Measurements from ENCODE around the gene TMPRSS9.
"Not testable (repeated sequence)": the region's sequence is repeated elsewhere in the genome, so short reads cannot be mapped to it uniquely, and the experiment has no call there.

The TMPRSS9 gene

DNA sequence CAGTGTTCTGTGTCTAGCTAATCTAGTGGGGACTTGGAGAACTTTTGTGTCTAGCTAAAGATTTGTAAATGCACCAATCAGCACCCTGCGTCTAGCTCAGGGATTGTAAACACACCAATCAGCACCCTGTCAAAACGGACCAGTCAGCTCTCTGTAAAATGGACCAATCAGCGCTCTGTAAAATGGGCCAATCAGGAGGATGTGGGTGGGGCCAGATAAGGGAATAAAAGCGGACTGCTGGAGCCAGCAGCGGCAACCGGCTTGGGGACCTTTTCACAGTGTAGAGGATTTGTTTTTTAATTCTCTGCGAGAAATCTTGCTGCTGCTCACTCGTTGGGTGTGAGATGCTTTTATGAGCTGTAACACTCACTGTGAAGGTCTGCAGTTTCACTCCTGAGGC, 32.8 kb downstream of the TMPRSS9 start:
- not testable (repeated sequence) for H4K8ac ChIP-seq (ENCODE audit: low read depth, low read length); H2BK12ac ChIP-seq (ENCODE audit: low read length); H3K4me3 ChIP-seq (ENCODE audit: low read depth, low read length); H3K4me1 ChIP-seq (ENCODE audit: control insufficient read depth in 1 of 2, insufficient read depth in 2 of 2, low read length in 2 of 2); H3K79me2 ChIP-seq (ENCODE audit: control insufficient read depth, insufficient read depth, low read length, poor library complexity); H2AFZ ChIP-seq (ENCODE audit: insufficient read depth, low read length, poor library complexity); H3K27ac ChIP-seq (ENCODE audit: low read depth, low read length); H3K36me3 ChIP-seq (ENCODE audit: control insufficient read depth in 1 of 2, insufficient read depth in 2 of 2, low read length in 2 of 2); H2BK5ac ChIP-seq (ENCODE audit: low read depth, low read length, poor library complexity); H3K79me1 ChIP-seq (ENCODE audit: low read length); H3K9me3 ChIP-seq (ENCODE audit: insufficient read depth, low read depth, low read length); H4K91ac ChIP-seq (ENCODE audit: low read depth, low read length); H3K9ac ChIP-seq (ENCODE audit: low read length); H3K4me2 ChIP-seq (ENCODE audit: low read length); H2AK5ac ChIP-seq (ENCODE audit: low read length); H3K27me3 ChIP-seq (ENCODE audit: insufficient read depth, low read length); H2BK120ac ChIP-seq (ENCODE audit: insufficient read depth, low read length, poor library complexity); H3K18ac ChIP-seq (ENCODE audit: low read length); H3K23ac ChIP-seq (ENCODE audit: low read length); H3K4ac ChIP-seq (ENCODE audit: low read depth, low read length); H4K12ac ChIP-seq (ENCODE audit: low read depth, low read length); H3K14ac ChIP-seq (ENCODE audit: low read length); DNase-seq
- WGBS (ENCODE audit: extremely low coverage, insufficient coverage, insufficient read length) = no CpG with 5 or more reads among the region's 8 CpGs

DNA sequence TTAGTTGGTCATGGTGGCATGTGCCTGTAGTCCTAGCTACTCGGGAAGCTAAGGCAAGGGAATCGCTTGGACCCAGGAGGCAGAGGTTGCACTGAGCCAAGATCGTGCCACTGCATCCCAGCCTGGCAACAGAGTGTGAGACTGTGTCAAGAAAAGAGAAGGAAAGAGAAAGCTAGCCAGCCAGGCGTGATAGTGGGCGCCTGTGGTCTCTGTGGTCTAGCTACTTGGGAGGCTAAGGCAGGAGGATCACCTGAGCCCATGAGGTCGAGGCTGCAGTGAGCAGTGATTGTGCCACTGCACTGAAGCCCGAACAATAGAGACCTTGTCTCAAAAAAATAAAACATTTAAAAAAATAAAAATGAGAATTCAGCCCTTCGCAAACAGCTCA, 34.0 kb downstream of the TMPRSS9 start:
- Histone ChIP-seq H2AFZ (ENCODE audit: insufficient read depth, low read length, poor library complexity) (no peak overlapping the region), H3K79me2 (ENCODE audit: control insufficient read depth, insufficient read depth, low read length, poor library complexity) (no peaks in the 10 kb centered on the region), H3K23ac (ENCODE audit: low read length) (no peak overlapping the region), H3K36me3 (ENCODE audit: control insufficient read depth in 1 of 2, insufficient read depth in 2 of 2, low read length in 2 of 2) (no peaks in the 10 kb centered on the region), H2BK12ac (ENCODE audit: low read length) (no peak overlapping the region), H3K18ac (ENCODE audit: low read length) (no peak overlapping the region), H3K4me2 (ENCODE audit: low read length) (no peak overlapping the region), H3K4me3 (ENCODE audit: low read depth, low read length) (no peak overlapping the region), H3K14ac (ENCODE audit: low read length) (no peak overlapping the region), H2AK5ac (ENCODE audit: low read length) (no peak overlapping the region), H4K12ac (ENCODE audit: low read depth, low read length) (no peak overlapping the region), H2BK120ac (ENCODE audit: insufficient read depth, low read length, poor library complexity) (no peak overlapping the region), H3K27ac (ENCODE audit: low read depth, low read length) (no peak overlapping the region), H4K8ac (ENCODE audit: low read depth, low read length) (no peak overlapping the region), H4K91ac (ENCODE audit: low read depth, low read length) (no peak overlapping the region), H3K4ac (ENCODE audit: low read depth, low read length) (no peak overlapping the region), H3K27me3 (ENCODE audit: insufficient read depth, low read length) (no peaks in the 10 kb centered on the region), H2BK5ac (ENCODE audit: low read depth, low read length, poor library complexity) (no peak overlapping the region), H3K9me3 (ENCODE audit: insufficient read depth, low read depth, low read length) (peaks cover 7% of the 10 kb centered on the region), H3K4me1 (ENCODE audit: control insufficient read depth in 1 of 2, insufficient read depth in 2 of 2, low read length in 2 of 2) (no peaks in the 10 kb centered on the region), H3K79me1 (ENCODE audit: low read length) (no peaks in the 10 kb centered on the region), H3K9ac (ENCODE audit: low read length) (no peak overlapping the region)
- no CpG with 5 or more reads among the region's 8 CpGs for WGBS (ENCODE audit: extremely low coverage, insufficient coverage, insufficient read length)
- no peak for DNase-seq

DNA sequence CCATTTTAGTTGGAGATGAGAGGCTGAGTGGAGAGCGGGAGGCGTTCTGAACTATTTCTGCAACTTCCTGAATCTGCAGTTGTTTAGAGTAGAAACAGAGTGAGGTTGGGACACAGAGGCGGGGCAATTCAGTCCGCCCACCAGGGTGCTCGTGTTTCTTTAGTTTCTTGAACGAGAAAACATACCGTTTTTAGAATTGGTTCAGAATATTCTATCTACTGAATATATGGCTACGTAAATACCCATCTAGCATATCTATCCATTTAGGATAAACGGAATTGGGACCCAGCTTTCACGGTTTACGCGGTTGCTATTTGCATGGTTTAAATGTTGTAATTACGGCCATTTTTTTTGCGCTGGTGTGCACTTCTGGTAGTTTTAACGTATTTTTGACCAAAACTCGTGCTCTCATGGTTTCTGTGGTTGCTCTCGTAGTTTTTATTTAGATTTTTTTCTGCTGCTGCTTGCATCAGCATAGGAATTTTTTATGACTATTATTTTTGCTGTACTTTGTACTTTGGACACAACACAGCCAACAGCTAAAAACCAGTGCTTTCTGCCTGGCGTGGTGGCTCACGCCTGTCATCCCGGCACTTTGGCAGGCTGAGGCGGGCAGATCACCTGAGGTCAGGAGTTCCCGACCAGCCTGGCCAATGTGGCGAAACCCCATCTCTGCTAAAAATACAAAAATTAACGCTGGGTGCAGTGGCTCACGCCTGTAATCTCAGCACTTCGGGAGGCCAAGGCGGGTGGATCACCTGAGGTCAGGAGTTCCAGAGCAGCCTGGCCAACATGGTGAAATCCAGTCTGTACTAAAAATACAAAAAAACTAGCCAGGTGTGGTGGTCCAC, 34.6 kb downstream of the TMPRSS9 start:
- H2BK12ac ChIP-seq (ENCODE audit: low read length) = no peak overlapping the region
- no peak overlapping the region for H4K12ac ChIP-seq (ENCODE audit: low read depth, low read length)
- H3K27ac ChIP-seq (ENCODE audit: low read depth, low read length) = no peak overlapping the region
- no peak overlapping the region for H2BK5ac ChIP-seq (ENCODE audit: low read depth, low read length, poor library complexity)
- no peak overlapping the region for H3K4me2 ChIP-seq (ENCODE audit: low read length)
- no peak overlapping the region for H3K18ac ChIP-seq (ENCODE audit: low read length)
- H3K4me1 ChIP-seq (ENCODE audit: control insufficient read depth in 1 of 2, insufficient read depth in 2 of 2, low read length in 2 of 2) = no peaks in the 10 kb centered on the region
- H3K14ac ChIP-seq (ENCODE audit: low read length) = no peak overlapping the region
- no peak overlapping the region for H4K91ac ChIP-seq (ENCODE audit: low read depth, low read length)
- peak in 1 of 2 donors; percentile 57 for DNase-seq
- no peak overlapping the region for H2AK5ac ChIP-seq (ENCODE audit: low read length)
- H2AFZ ChIP-seq (ENCODE audit: insufficient read depth, low read length, poor library complexity) = no peak overlapping the region
- H3K36me3 ChIP-seq (ENCODE audit: control insufficient read depth in 1 of 2, insufficient read depth in 2 of 2, low read length in 2 of 2) = no peaks in the 10 kb centered on the region
- H3K4me3 ChIP-seq (ENCODE audit: low read depth, low read length) = no peak overlapping the region
- no peak overlapping the region for H3K9ac ChIP-seq (ENCODE audit: low read length)
- H3K79me1 ChIP-seq (ENCODE audit: low read length) = no peaks in the 10 kb centered on the region
- H3K27me3 ChIP-seq (ENCODE audit: insufficient read depth, low read length) = no peaks in the 10 kb centered on the region
- WGBS (ENCODE audit: extremely low coverage, insufficient coverage, insufficient read length) = no CpG with 5 or more reads among the region's 27 CpGs
- no peak overlapping the region for H3K23ac ChIP-seq (ENCODE audit: low read length)
- H3K79me2 ChIP-seq (ENCODE audit: control insufficient read depth, insufficient read depth, low read length, poor library complexity) = no peaks in the 10 kb centered on the region
- H3K9me3 ChIP-seq (ENCODE audit: insufficient read depth, low read depth, low read length) = peaks cover 6% of the 10 kb centered on the region
- no peak overlapping the region for H3K4ac ChIP-seq (ENCODE audit: low read depth, low read length)
- H2BK120ac ChIP-seq (ENCODE audit: insufficient read depth, low read length, poor library complexity) = no peak overlapping the region
- H4K8ac ChIP-seq (ENCODE audit: low read depth, low read length) = no peak overlapping the region

DNA sequence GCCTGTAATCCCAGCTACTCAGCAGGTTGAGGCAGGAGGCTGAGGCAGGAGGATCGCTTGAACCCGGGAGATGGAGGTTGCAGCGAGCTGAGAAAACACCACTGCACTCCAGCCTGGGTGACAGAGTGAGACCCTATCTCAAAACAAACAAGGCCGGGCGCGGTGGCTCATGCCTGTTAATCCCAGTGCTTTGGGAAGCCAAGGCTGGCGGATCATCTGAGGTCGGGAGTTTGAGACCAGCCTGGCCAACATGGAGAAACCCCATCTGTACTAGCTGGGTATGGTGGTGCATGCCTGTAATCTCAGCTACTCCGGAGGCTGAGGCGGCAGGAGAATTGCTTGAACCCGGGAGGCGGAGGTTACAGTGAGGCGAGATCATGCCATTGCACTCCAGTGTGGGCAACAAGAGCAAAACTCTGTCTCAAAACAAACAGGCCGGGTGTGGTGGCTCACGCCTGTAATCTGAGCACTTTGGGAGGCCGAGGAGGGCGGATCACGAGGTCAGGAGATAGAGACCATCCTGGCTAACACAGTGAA, 35.3 kb downstream of the TMPRSS9 start:
- H4K12ac ChIP-seq (ENCODE audit: low read depth, low read length); DNase-seq; H2AFZ ChIP-seq (ENCODE audit: insufficient read depth, low read length, poor library complexity); H3K4me3 ChIP-seq (ENCODE audit: low read depth, low read length); H3K18ac ChIP-seq (ENCODE audit: low read length); H3K27me3 ChIP-seq (ENCODE audit: insufficient read depth, low read length); H3K4ac ChIP-seq (ENCODE audit: low read depth, low read length); H3K4me1 ChIP-seq (ENCODE audit: control insufficient read depth in 1 of 2, insufficient read depth in 2 of 2, low read length in 2 of 2); H3K9ac ChIP-seq (ENCODE audit: low read length); H3K14ac ChIP-seq (ENCODE audit: low read length); H3K23ac ChIP-seq (ENCODE audit: low read length); H4K8ac ChIP-seq (ENCODE audit: low read depth, low read length); H2BK5ac ChIP-seq (ENCODE audit: low read depth, low read length, poor library complexity); H3K79me2 ChIP-seq (ENCODE audit: control insufficient read depth, insufficient read depth, low read length, poor library complexity); H3K27ac ChIP-seq (ENCODE audit: low read depth, low read length); H3K36me3 ChIP-seq (ENCODE audit: control insufficient read depth in 1 of 2, insufficient read depth in 2 of 2, low read length in 2 of 2); H3K9me3 ChIP-seq (ENCODE audit: insufficient read depth, low read depth, low read length); H4K91ac ChIP-seq (ENCODE audit: low read depth, low read length); H2AK5ac ChIP-seq (ENCODE audit: low read length); H3K79me1 ChIP-seq (ENCODE audit: low read length); H2BK12ac ChIP-seq (ENCODE audit: low read length); H3K4me2 ChIP-seq (ENCODE audit: low read length); H2BK120ac ChIP-seq (ENCODE audit: insufficient read depth, low read length, poor library complexity): not testable (repeated sequence)
- WGBS (ENCODE audit: extremely low coverage, insufficient coverage, insufficient read length) = no CpG with 5 or more reads among the region's 18 CpGs
